ENCODE measurements around the gene SP4.

The SP4 gene

DNA sequence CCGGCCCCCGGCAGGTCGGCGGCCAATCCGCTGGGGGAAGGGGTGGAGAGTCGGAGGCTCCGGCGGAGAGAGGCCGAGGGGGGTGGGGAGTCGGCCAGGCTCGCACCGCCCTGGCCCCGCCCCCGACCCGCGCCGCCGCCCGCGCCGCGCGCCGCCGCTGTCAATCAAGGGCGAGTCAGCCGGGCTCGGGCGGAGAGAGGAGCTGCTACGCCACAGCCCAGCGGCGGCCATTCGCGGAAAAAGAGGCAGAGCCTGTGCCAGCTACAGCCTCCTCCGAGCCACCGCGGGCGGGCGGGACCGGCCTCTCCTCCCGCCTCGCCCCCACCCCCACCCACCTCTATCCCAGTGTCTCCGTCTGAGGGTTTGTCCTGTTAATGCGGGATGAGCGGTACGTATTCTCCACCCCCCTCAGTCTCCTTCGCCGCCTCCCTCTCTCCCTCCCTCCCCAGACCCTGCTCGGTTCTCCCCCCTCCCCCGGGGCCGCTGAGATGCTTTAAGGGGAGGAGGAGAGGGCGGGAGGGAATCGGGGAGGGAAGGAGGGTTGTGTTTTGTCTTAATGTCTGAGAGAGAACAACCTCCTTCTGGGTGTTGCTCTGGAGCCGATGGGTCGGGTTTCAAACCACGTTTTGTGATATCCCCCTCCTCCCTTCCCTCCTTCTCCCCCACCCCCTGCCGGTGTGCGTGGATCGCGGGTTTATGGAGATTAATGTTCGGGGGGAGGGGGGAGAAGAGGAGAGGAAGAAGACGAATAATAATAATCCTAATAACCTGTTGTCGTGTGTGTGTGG lies at the start of gene SP4:
Gene SP4, plus strand, starts transcription at position 213 of the 788 bp plus-strand sequence. Its CDS starts 169 bp downstream, at position 382.
- DNase-seq: peak; percentile 96

DNA sequence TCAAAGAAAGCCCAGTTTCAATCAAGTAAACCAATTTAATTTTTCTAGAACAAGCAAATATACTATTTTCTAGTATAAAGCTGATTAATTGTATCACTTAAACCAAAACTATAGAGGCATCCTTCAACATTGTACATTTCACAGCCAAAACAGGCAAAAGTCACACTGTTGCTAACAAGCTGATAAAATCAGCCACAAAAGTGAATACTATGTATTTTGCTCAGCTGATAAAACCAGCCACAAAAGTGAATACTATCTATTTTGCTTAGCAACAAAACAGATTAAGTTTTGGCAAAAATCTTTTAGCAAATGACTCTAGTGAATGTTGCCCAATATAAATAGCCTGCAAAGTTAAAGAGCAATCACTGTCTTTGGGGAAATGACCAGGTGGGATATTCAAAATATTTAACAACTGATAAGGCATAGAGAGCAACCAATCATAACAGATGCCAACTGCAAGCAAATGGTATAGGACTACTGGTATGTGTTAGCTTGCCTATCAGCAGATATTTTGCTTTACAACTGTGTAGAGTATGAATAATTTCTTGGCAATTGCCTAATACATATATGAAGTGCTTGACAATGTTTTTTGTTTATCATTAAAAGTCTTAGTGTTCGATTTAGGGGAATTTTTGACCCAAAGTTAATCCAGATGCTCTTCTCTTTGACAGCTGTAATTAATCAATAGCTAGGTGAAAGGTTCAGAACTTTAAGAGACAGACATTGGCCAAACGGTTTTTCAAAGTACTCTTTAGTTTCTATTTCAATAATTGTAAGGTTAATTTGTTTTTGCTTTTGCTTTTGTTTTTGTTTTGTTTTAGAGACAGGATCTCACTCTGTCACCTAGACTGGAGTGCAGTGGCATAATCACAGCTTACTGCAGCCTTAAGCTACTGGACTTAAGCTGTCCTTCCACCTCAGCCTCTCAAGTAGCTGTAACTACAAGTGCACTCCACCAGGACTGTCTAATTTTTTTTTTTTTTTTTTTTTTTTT lies 44.4 kb upstream of the SP4 start:
- DNase-seq: peak in 1 of 2 donors; percentile 38

DNA sequence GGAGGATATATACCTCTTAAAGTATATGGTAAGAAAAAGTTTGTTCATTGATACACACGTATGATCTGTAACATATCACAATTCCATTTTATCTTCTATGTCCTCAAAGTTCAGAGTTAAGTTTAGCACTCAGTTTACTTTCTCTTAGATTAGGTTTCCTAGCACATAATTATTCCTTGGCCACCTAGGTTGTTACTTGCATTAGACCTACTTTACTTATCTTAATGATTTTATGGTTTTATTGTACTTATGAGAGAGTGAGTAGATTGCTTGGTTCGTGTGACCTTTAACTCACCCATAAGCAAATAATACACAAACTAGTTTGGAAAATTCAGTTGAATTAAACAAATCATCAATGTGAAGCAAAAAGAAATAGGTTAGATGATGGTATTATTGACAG lies 33.9 kb upstream of the SP4 start:
- DNase-seq: no peak

DNA sequence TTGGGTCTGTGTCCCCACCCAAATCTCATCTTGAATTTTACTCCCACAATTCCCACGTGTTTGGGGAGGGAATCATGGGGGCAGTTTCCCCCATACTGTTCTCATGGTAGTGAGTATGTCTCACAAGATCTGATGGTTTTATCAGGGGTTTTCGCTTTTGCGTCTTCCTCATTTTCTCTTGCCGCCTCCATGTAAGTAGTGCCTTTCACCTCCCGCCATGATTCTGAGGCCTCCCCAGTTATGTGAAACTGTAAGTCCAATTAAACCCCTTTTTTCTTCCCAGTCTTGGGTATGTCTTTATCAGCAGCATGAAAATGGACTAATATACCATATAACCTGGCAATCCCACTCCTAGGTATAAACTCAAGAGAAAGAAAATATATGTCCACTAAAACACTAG lies 25.9 kb upstream of the SP4 start:
- DNase-seq: no peak

DNA sequence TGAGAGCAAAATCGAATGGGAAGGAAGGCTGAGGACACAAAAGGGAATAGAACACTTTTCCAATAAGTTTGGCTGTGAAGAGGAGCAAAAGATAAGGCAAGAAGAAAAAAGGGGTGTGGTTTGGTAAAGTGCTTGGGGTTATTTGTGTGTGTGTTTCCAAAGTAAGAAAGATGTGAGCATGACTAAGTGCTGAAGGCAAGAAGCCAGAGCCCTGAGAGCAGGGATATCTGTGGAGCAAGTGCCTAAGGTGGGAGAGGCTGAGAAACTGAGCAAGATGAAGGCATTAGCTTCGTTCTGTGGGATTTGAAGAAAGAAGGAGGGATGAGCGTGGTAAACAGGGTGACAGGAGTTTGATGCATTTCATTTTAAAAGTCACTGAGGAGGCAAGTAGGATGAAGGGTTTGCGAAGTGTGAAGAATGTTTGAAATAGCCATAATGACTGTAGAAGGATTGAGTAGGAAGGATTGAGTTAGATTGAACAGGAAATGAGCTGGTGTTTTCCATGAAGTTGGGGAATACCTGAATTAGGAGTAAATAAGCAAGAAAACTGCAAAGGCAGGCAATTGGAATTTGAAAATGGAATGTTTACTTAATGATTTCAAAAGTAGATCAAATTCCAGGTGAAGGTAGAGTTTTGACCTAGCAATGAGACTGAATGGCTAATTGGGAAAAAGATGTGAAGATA lies 19.9 kb upstream of the SP4 start:
- DNase-seq: no peak

DNA sequence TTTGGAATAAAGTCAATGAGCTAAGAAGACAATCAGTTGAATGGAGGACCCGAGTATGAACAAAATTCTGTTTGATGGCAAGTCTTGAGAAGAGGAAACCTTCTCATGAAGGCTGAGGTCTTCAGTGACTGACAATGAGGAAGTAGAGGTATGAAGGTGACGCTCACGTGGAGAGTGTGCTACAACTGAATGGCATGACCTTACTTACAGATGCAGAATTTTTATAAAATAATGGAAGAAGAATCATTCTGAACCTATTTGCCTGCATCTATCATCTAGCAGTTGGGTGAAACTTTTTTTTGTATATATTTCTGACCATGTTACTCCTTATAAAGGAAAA lies 19.4 kb upstream of the SP4 start:
- DNase-seq: no peak

DNA sequence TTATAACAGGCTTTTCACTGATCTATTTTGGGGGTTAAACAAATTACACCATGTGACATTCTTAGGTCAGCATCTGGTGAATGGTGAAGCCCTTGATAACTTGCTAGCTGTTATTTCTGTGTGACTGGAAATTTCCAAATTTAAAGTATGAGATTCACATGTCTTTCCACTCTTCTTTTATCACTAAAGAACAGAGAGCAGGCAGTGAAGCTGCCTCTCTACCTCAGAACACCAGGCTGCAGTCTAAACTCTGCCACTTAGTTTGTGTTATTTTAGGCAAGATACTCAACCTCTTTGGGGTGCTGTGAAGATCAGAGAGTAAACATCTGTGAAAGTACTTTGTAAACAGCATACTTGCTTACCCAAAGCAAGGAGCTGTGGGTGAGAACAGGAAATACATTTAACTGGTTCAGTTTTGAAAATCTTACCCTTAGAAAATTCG lies 15.5 kb upstream of the SP4 start:
- DNase-seq: peak in 1 of 2 donors; percentile 41

DNA sequence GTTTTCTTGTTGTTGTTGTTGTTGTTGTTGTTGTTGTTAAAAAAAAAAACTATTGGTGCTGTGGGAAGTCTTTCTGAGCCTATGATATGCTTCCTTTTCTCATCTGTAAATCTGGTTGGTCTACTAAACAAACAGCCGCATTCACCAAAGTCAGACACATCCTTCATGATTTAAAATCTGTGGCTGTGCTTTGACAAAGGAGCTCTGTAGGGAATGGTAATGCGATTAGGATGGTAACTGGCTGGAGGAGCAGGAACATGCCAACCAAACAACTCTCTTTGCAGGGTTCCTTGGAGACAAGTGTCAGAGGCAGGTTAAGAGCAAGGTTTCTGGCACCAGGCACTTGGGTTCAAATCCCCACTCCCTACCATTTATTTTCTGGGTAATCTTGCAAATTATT lies 14.9 kb upstream of the SP4 start:
- no peak for DNase-seq

DNA sequence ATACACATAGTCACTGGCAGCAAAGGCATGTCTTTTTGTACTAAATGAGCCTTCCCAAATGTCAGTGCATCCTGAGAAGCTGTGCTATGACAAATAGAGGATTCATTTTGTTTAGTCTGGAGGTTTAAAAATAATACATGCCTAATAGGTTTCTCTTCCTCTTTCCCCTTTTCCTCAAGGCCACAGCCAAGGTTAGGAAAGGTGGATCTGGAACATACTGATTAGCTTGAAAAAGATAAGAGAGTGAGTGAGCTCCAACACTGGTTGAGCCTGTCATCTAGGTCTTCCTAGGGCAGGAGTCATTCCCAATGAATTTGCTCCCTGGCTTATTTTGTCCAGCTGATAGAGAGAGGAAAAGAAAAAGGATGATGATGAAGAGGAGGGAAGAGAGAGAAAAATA lies 14.4 kb upstream of the SP4 start:
- no peak for DNase-seq

DNA sequence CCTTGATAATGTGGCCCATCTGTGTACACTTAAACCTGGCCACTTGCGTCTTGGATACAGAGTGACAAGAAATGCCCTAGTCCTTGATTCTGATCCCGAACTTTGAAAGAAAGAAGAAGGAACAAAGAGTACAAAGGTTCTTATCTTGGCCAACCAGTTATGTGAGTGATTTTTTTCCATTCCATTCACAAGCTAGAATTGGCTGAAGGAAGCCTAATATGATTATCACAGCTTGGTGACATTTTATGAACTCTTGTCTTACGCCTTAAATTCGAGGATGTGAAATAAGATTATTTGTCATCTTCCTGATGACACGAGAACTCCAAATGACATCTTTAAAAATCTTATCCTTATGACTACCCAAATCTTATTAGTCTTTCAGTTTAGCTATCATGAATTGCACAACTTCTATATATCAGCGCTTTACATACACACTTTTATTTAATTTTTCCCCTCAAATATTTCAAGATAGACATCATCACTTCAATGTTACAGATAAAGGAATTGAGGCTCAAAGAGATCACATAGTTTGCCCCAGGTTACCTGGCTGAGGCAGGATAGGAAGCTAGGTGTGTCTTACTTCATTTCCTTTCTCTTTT lies 13.0 kb upstream of the SP4 start:
- no peak for DNase-seq

DNA sequence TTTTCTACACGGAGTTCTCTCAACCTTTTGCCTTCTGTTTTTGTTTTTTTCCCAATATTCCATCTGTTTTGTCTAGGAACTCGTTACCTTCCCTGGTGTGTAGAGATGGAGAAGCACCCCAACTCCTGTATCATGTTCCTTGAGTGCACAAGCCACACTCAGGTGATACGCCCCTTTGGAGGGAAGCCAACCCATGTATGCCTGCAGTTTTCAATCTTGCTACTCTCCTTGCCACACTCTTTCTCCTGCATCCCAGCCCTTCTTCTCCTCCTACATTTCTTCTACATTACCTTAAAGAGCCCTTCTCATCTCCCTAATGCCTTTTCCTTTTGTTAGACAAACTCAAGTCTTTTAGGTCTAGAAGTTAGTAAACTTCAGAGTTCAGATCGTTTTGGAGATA lies 10.2 kb upstream of the SP4 start:
- no peak for DNase-seq

DNA sequence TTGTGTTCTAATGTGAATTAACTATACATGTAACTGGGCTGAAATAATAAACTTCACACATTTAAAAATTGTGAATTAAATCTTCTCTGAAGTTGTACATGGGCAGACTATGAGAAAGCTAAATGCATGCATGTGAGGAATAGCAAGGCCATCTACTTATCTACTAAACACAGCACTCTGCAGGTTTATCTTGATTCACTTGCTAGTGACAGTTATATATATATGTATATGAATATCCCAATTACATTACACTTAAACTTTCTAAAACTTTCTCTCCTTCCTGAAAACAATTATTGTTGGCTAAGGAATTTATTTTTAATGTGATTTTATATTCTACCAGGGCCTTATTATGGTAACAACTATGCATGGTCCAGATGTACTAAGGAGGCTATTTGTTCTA lies 5.1 kb upstream of the SP4 start:
- no peak for DNase-seq

DNA sequence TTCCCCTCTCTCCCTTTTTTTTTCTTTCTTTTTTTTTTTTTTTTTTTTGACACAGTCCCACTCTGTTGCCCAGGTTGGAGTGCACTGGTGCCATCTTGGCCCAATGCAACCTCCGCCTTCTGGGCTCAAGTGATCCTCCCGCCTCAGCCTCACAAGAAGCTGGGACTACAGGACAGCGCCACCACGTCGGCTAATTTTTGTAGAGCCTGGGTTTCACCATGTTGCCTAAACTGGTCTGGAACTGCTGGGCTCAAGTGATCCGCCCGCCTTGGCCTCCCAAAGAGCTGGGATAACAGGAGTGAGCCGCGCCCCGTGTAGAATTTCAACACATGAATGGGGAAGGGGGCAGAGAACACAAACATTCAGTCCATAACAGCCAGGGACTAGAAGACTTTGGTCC lies 2.6 kb upstream of the SP4 start:
- DNase-seq: no peak

DNA sequence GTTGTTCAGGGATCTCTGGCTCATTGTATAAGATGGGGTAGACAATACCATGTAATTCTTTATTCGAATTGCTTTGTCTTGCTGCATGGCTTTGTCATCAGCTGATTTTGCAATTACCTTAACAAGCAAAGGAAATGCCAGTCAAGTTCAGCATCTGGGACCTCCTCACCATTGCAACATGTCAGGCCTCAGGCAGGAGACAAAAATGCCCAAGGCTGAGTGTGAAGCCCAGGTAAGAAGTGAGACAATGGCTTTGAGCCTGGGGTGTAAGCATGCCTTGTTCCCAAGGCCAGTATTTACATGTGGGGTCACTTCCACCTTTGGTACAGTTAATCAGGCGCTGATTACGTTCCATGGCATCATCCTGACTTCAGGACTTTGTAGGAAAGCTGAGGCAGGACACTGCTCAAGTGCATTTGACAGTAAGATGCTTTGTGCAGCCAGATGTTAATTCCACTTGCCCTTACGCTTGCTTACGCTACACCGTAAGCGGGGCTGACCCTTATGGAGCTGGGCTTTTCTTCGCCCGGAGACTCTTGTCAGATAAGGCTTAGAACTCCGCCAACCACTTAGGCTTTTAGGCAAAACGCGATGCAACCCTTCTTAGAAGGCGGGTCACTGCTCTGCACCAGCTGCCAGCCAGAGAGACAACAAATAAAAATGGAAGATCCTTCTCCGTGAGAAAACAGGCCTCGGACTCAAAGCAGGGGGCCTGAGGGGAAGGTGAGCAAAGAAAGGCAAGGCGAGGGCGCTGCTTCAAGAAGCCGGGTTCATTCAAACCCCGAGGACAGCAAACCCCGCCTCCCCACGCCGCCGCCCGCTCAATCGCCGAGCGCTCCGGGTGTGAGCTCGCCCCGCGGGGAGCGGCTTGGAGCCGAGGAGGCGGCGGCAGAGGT lies 1.3 kb upstream of the SP4 start:
- DNase-seq: no peak

DNA sequence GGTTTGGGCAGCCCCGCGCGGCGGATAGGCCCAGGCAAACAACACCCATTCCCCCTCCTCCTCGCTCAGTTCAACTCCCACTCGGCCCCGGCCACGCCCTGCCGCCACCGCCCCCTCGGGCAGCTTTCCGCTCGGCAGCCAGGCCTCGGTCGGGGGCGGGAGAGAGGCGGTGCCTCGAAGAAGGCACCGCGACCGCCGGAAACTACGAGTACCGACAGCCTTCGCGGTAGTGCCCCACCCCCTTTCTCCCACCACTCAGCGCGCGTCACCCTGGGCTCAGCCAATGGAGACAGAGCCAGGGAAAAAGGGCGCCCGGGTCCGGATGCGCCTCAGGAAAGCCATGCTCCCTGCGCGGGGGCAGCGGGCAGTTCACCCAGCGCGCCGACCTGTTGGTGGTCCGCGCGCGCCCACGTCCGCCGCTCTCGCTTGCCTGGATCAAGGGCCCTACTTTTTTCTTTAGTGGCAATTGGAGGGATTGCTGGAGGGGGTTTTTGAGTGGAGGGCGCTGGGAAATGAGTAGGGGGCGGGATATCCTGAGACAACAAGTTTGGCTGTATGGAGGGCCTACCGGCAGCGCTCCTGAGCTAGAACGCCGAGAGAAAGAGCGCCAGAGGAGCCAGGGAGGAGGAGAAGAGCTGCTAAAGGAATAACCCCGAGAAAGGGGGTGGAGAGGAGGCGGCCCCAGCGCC lies 557 bp upstream of the SP4 start:
- peak; percentile 99 for DNase-seq

DNA sequence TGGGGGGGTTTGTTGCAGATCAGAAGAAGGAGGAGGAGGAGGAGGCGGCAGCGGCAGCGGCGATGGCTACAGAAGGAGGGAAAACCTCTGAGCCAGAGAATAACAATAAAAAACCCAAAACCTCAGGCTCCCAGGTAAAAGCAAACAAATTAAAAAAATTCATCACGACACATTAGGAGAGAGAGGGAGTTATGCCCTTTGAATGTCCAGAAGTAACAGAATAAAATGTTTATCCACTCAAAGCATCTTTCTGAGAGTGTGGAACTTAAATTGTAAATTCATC lies 717 bp downstream of the SP4 start:
- no peak for DNase-seq

DNA sequence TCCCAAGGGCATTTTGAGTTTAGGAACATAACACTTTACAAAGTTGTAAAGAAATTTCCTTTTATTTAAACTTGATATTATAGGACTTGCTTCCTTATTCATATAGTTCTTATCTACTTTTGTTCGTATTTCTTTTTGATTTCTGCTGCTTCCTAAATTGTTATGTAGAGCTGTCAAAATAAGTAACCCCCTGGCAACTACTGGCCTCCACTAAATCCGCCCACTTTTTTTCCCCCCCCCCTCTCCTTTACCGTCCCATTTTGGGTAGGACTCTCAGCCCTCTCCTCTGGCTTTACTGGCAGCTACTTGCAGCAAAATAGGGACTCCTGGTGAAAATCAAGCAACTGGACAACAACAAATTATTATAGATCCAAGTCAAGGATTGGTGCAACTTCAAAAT lies 1.1 kb downstream of the SP4 start:
- no peak for DNase-seq

DNA sequence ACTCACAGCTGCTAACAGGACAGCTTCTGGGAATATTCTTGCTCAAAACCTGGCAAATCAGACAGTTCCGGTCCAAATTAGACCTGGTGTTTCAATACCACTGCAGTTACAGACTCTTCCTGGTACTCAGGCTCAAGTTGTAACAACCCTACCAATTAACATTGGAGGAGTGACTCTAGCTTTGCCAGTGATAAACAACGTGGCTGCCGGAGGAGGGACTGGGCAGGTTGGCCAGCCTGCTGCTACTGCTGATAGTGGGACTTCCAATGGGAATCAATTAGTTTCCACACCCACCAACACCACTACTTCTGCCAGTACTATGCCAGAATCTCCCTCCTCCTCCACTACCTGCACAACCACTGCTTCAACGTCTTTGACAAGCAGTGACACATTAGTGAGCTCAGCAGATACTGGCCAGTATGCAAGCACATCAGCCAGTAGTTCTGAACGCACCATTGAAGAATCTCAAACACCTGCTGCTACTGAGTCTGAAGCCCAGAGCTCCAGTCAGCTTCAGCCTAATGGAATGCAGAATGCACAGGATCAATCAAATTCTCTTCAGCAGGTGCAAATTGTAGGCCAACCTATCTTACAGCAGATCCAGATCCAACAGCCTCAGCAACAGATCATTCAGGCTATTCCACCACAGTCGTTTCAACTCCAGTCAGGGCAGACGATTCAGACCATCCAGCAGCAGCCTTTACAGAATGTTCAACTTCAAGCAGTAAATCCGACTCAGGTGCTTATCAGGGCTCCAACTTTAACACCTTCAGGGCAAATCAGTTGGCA lies 2.1 kb downstream of the SP4 start:
- no peak for DNase-seq

DNA sequence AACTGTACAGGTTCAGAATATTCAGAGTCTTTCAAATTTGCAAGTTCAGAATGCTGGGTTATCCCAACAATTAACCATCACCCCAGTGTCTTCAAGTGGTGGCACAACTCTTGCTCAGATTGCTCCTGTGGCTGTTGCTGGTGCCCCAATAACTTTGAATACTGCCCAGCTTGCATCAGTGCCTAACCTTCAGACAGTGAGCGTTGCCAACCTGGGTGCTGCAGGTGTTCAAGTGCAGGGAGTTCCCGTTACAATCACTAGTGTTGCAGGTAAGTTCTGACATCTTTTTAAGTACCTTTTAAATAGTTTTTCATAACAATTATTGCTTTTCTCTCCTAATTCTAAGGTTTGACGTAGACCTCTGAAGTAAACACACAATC lies 2.7 kb downstream of the SP4 start:
- DNase-seq: no peak

DNA sequence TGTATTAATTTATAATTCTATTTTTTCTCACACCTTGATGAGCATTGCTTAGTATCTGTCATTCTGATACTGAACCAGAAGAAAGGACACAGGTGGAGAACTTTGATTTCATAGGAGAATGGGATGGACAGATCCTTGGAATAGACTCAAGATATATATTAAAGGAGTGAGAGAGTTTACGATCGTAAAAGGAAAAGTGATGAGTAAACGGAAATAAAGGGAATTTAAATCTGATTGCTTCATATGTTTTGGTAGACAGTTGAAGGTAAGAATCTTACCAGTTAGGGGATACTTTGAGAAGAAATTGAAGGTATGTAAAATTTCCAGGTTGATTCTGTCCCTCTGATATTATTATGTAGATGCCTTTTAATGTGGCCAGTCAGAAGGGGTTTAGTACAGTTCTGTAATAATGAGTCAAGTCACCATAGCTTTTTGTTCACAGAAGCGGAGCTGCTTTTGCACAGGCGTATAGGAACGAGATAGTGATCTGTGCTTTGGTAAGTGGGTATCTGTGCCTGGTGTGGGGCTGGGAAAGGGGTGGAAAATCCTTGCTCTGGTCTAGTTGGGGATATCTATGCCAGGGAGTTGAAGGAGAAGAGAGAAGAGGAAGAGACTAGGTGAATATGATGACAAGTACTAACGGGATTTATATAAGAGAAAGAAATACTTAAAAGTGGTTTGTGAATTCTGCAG lies 15.4 kb downstream of the SP4 start:
- no peak for DNase-seq

All from CD4-positive, alpha-beta T cell treated with Interleukin-4 for 1 hour (primary cell).